T47D (cell line): ENCODE measurements around the gene SHMT1.
"Not testable (repeated sequence)": the region's sequence is repeated elsewhere in the genome, so short reads cannot be mapped to it uniquely, and the experiment has no call there.

ENCODE experiments used
- DNase-seq, 2 experiments: peaks; one replicate each; pipeline versions ENCODE4 v3.0.0 to v3.0.0-alpha.2; 2011 to 2012; ENCODE audit warnings: low read depth in 1 of 2, low spot score in 1 of 2
- JUND ChIP-seq: IDR thresholded peaks from 2 replicates; pipeline ENCODE4 v1.6.1; 2012; ENCODE audit warnings: low read depth
- in situ Hi-C: cut with HindIII; loops from 2 replicates; pipeline ENCODE4 v1.10.0; 2016; ENCODE audit warnings: low sequenced_read_pairs, low pct_unique_long_range_greater_than_20kb

Gene SHMT1

GRCh38 chr17:18368946-18369345 lies 5.6 kb upstream of the SHMT1 start:
- peak in 1 of 2 experiments; percentile 41 for DNase-seq
- in situ Hi-C loops, result no loop called here
- no peak for TF ChIP-seq JUND

GRCh38 chr17:18364166-18364565 lies 816 bp upstream of the SHMT1 start:
- no peak for TF ChIP-seq JUND
- in situ Hi-C loops, result no loop called here

GRCh38 chr17:18362698-18363100 lies 651 bp downstream of the SHMT1 start:
- no peak for TF ChIP-seq JUND
- peak; percentile 31 to 52 for DNase-seq
- in situ Hi-C loops, result no loop called here

More at GRCh38 chr17:18364166-18364565, 816 bp upstream of the SHMT1 start:
- DNase-seq, result no peak

- no peak for TF ChIP-seq JUND
- in situ Hi-C loops, result no loop called here
- DNase-seq, result no peak
These were observed 1.3 kb downstream of the SHMT1 start for GRCh38 chr17:18361837-18362697.

GRCh38 chr17:18360518-18360917 lies 2.8 kb downstream of the SHMT1 start:
- TF ChIP-seq JUND, result no peak
- in situ Hi-C loops, result no loop called here
- no peak for DNase-seq

GRCh38 chr17:18356624-18357023 lies 6.7 kb downstream of the SHMT1 start:
- in situ Hi-C loops, result no loop called here
- DNase-seq, result no peak

GRCh38 chr17:18353541-18353940 lies 9.8 kb downstream of the SHMT1 start:
- no peak for DNase-seq
- TF ChIP-seq JUND, result no peak
- in situ Hi-C loops, result no loop called here

More at GRCh38 chr17:18356624-18357023, 6.7 kb downstream of the SHMT1 start:
- TF ChIP-seq JUND, result no peak

- no peak for DNase-seq
- no peak for TF ChIP-seq JUND
- in situ Hi-C loops, result no loop called here
These were observed 19.3 kb downstream of the SHMT1 start for GRCh38 chr17:18344021-18344420.

GRCh38 chr17:18339933-18340332 lies 23.4 kb downstream of the SHMT1 start:
- no peak for TF ChIP-seq JUND
- in situ Hi-C loops, result no loop called here
- DNase-seq, result no peak

- in situ Hi-C loops, DNase-seq: not testable (repeated sequence)
These were observed 25.2 kb downstream of the SHMT1 start for GRCh38 chr17:18338158-18338557.

GRCh38 chr17:18332909-18333489 lies 30.4 kb downstream of the SHMT1 start:
- in situ Hi-C loops, result no loop called here
- no peak for TF ChIP-seq JUND
- DNase-seq, result no peak

GRCh38 chr17:18331879-18332278 lies 31.5 kb downstream of the SHMT1 start:
- TF ChIP-seq JUND, result no peak
- DNase-seq, result no peak
- in situ Hi-C loops, result no loop called here

GRCh38 chr17:18328643-18329204 lies 34.6 kb downstream of the SHMT1 start:
- in situ Hi-C loops, result no loop called here
- no peak for DNase-seq
- TF ChIP-seq JUND, result no peak

GRCh38 chr17:18327556-18327955 lies 35.8 kb downstream of the SHMT1 start:
- DNase-seq, result no peak
- no peak for TF ChIP-seq JUND
- in situ Hi-C loops, result no loop called here
